Glutamatergic neuron (in vitro differentiated cells): ENCODE results near the gene ATL3. TPM values are rescaled to one million over a fixed set of nuclear protein-coding genes. Genes with fewer than 3 reads are reported as not detected.

ENCODE experiments used
- DNase-seq: peaks from one replicate; pipeline ENCODE4 v3.0.0; 2022
- H3K27ac Mint-ChIP-seq: one replicate; pipeline ENCODE4 v1.8.0; 2020; ENCODE audit warnings: mild to moderate bottlenecking, mixed read lengths, inconsistent platforms; ENCODE audit not compliant: unreplicated experiment
- H3K27me3 Mint-ChIP-seq: one replicate; pipeline ENCODE4 v1.8.0; 2020; ENCODE audit warnings: mild to moderate bottlenecking, moderate library complexity, mixed read lengths, inconsistent platforms; ENCODE audit not compliant: unreplicated experiment
- H3K36me3 Mint-ChIP-seq: one replicate; pipeline ENCODE4 v1.8.0; 2020; ENCODE audit warnings: mild to moderate bottlenecking, mixed read lengths, inconsistent platforms; ENCODE audit not compliant: unreplicated experiment
- H3K4me1 Mint-ChIP-seq: one replicate; pipeline ENCODE4 v1.8.0; 2020; ENCODE audit warnings: mild to moderate bottlenecking, low read depth, mixed read lengths, inconsistent platforms; ENCODE audit not compliant: unreplicated experiment
- H3K4me3 Mint-ChIP-seq: one replicate; pipeline ENCODE4 v1.8.0; 2020; ENCODE audit warnings: mild to moderate bottlenecking, mixed read lengths, inconsistent platforms; ENCODE audit not compliant: unreplicated experiment
- H3K9me3 Mint-ChIP-seq: one replicate; pipeline ENCODE4 v1.8.0; 2020; ENCODE audit warnings: mild to moderate bottlenecking, moderate library complexity, mixed read lengths, inconsistent platforms; ENCODE audit not compliant: unreplicated experiment
- total RNA-seq: library from RNA; stranded (reverse); fragmentation: NEBNext Ultra II Directional; extraction: Animal tissue kit (Norgen Biotek cat#: 25700); gene quantifications from one replicate; pipeline ENCODE4 v1.2.1, GENCODE V29; 2021; ENCODE audit not compliant: unreplicated experiment
- TF ChIP-seq, protein P1 (sequence below): fragments of 200-600 bp; sonication (generic); IDR thresholded peaks from one replicate; pipeline ENCODE4 v1.5.0; 2021; ENCODE audit not compliant: partially characterized antibody, unreplicated experiment

ATL3 gene
- total RNA-seq, 1 donor from 2014 or later: 9.4 TPM

DNA sequence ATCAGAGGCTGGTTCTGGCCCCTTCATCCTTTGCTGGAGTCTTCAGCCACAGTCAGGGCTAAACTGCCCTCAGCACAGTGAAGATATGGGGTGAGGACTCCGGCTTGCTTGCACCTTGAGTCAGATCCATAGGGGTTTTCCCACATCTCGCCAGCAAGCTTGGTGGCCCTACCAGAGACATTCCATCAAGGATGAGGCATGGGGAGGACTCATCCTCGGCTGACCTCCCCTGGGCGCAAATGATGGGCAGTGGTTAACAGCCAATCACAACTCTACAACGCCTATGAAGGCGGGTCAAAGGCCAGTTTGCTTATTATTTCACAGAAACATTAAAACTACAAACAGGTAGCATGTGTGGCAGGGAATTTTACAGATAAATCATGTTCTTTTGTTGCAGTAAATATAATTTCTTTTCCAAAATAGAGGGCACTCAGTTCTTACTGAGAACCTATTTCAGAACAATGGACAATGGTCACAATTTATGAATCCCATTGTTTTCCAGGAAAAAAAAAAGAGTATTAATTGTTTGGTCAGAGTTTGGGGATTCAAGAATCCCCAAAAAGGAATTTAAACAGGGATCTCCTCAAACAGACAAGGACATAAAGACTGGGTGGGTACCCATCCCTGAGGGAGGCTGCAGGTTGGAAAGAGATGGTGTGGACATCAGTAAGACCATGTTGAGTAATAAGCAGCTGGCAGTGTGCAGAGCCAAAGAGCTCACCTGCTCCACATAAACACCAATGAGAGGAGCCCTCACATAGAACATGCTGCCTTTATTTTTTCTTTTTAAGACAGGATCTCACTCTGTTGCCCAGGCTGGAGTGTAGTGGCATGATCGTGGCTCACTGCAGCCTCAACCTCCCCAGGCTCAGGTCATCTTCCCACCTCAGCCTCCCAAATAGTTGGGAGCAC, 71.7 kb downstream of the ATL3 start:
- no peak overlapping the region for H3K27ac Mint-ChIP-seq
- peaks cover 2% of the 10 kb centered on the region for H3K9me3 Mint-ChIP-seq
- no peak for DNase-seq
- H3K4me3 Mint-ChIP-seq: no peak overlapping the region
- peaks cover 1% of the 10 kb centered on the region for H3K27me3 Mint-ChIP-seq
- TF ChIP-seq, protein P1, sequence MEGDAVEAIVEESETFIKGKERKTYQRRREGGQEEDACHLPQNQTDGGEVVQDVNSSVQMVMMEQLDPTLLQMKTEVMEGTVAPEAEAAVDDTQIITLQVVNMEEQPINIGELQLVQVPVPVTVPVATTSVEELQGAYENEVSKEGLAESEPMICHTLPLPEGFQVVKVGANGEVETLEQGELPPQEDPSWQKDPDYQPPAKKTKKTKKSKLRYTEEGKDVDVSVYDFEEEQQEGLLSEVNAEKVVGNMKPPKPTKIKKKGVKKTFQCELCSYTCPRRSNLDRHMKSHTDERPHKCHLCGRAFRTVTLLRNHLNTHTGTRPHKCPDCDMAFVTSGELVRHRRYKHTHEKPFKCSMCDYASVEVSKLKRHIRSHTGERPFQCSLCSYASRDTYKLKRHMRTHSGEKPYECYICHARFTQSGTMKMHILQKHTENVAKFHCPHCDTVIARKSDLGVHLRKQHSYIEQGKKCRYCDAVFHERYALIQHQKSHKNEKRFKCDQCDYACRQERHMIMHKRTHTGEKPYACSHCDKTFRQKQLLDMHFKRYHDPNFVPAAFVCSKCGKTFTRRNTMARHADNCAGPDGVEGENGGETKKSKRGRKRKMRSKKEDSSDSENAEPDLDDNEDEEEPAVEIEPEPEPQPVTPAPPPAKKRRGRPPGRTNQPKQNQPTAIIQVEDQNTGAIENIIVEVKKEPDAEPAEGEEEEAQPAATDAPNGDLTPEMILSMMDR: no peak
- peaks cover 6% of the 10 kb centered on the region for H3K4me1 Mint-ChIP-seq
- peaks cover 6% of the 10 kb centered on the region for H3K36me3 Mint-ChIP-seq

GRCh38 chr11:63598556-63598955, 72.6 kb downstream of the ATL3 start:
- TF ChIP-seq, protein P1: no peak
- H3K27ac Mint-ChIP-seq: no peak overlapping the region
- DNase-seq: no peak
- peaks cover 5% of the 10 kb centered on the region for H3K4me1 Mint-ChIP-seq
- peaks cover 2% of the 10 kb centered on the region for H3K9me3 Mint-ChIP-seq
- no peak overlapping the region for H3K4me3 Mint-ChIP-seq
- H3K36me3 Mint-ChIP-seq: peaks cover 6% of the 10 kb centered on the region
- peaks cover 1% of the 10 kb centered on the region for H3K27me3 Mint-ChIP-seq

- Mint-ChIP-seq H3K4me3 (no peak overlapping the region), H3K4me1 (no peaks in the 10 kb centered on the region), H3K9me3 (peaks cover 3% of the 10 kb centered on the region), H3K27ac (no peak overlapping the region), H3K36me3 (peaks cover 9% of the 10 kb centered on the region), H3K27me3 (peaks cover under 1% of the 10 kb centered on the region)
- DNase-seq: no peak
- TF ChIP-seq, protein P1: no peak
These were observed 75.9 kb downstream of the ATL3 start for GRCh38 chr11:63595296-63595695.

DNA sequence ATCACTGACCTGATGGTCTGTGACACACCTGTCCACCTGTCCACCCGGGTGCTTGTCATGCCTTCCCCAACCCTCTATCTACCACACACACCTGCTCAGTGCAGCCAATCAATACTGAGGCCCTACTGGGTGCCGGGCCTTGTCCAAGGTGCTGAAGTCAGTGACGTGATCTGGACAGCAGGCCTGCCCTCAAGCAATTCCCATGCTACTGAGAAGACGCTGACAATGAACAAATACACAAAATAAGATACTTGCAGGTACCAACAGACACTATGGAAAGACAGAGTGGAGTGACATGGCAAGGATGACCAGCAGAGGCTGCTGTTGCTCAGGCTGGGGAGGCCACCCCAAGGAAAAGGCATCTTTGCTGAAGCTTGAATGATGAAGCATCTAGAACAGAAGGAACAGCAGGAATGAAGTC, 78.2 kb downstream of the ATL3 start:
- no peaks in the 10 kb centered on the region for H3K4me1 Mint-ChIP-seq
- DNase-seq: peak; percentile 40

More for the DNA sequence above, 78.2 kb downstream of the ATL3 start:
- TF ChIP-seq, protein P1: peak; percentile 34
- Mint-ChIP-seq H3K27ac (peak overlapping the region; percentile 71), H3K36me3 (peaks cover 9% of the 10 kb centered on the region), H3K9me3 (peaks cover 1% of the 10 kb centered on the region), H3K27me3 (no peaks in the 10 kb centered on the region), H3K4me3 (no peak overlapping the region)
